ENCODE results near the gene IRS2. TPM values are rescaled to one million over a fixed set of nuclear protein-coding genes. Genes with fewer than 3 reads are reported as not detected.

IRS2 gene
- total RNA-seq, 2 donors from 2014 or later: 11.4 to 22.7 TPM

DNA sequence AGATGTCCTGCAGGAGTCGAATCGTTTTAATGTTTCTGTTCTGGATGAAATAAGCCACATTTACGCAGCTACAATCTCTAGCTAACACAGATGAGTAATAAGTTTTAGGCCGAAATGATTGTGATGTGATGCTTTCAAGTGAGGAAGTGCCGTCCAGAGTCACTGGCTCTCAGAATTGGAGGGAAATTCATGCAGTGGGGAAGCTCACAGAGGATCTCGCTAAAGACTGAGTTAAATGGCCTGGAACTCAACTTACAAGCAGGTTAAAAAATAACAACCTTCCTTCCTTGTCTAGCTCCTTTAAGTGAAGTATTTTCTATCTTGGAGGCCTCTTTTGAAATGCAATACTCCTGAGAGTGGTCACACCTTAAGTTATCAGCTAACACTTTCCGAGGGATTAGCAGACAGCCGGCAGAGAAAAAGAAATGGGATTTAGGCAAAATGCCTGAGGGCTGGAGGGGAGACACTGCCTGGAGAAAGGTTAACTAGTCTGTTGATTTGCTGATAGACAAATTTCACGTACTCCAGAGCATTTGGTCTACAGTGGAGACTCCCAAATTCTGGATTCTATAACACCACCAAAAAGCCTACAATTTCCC is 74.2 kb downstream of the IRS2 start:
- Histone ChIP-seq H3K4me1 (no peaks in the 10 kb centered on the region), H3K27me3 (no peaks in the 10 kb centered on the region), H3K27ac (no peak overlapping the region), H3K4me3 (no peak overlapping the region), H3K36me3 (replicated peaks in 1 of 2; ENCODE audit: insufficient read depth in 1 of 2, low read depth in 2 of 2) (no peaks in the 10 kb centered on the region), H3K9me3 (no peaks in the 10 kb centered on the region)
- WGBS, 2 donors: 51 to 56% methylated on average over 9 of the region's 9 CpGs
- ATAC-seq (no peak), DNase-seq (no peak)
- TF ChIP-seq CTCF (IDR thresholded peaks at IDR 0.05) (no peak), POLR2A (IDR thresholded peaks at IDR 0.05) (no peak)
- intact Hi-C loops (cut with DNase I): no loop called here

DNA sequence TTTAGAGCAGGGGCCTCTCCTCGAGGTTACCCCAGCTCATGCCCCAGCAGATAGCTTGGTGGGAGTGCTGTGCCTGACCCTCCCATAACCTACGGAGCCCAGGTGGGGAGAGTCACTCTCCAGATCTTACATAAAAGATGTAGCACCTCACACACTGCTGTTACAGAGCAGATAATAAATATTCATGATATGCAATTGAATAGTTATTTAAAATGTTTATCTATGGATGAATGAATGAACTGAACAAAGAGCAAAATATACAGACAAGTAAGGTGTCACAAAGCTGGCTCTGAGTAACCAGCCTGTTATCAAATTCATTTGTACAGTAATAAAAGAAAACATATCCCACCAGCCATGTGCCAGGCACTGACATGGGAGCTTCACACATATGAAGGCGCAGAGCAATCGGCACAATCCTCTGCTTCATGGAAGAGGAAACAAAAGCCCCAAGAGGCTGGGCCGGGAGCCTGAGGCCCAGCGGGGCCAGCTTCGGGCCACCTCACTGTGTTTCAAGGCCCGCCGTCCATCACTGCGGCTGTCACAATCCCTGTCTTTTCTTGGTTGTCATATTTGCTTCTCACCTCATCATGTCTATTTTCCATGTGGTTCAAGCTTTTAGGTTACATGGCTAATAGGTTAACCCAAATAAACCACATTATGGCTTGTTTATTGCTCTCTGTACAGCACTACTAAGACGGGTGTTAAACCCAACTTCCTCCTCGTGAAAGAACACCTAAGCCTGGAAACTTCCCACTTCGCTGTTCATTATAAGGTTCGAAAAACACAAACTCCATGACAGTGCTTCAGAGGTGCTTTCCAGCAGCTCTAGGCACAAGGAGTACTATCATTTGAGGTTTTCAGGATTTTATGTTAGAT is 78.4 kb downstream of the IRS2 start:
- 73 to 78% methylated on average over 14 of the region's 14 CpGs for WGBS, 2 donors
- Histone ChIP-seq H3K4me1 (no peaks in the 10 kb centered on the region), H3K4me3 (no peak overlapping the region), H3K36me3 (replicated peaks in 1 of 2; ENCODE audit: insufficient read depth in 1 of 2, low read depth in 2 of 2) (no peaks in the 10 kb centered on the region), H3K9me3 (no peaks in the 10 kb centered on the region), H3K27ac (no peak overlapping the region), H3K27me3 (peaks cover 0 to 5% of the 10 kb centered on the region in 2 donors)
- intact Hi-C loops (cut with DNase I): no loop called here
- DNase-seq (no peak), ATAC-seq (no peak)
- TF ChIP-seq CTCF (IDR thresholded peaks at IDR 0.05): no peak
- no peak for TF ChIP-seq POLR2A (IDR thresholded peaks at IDR 0.05)

DNA sequence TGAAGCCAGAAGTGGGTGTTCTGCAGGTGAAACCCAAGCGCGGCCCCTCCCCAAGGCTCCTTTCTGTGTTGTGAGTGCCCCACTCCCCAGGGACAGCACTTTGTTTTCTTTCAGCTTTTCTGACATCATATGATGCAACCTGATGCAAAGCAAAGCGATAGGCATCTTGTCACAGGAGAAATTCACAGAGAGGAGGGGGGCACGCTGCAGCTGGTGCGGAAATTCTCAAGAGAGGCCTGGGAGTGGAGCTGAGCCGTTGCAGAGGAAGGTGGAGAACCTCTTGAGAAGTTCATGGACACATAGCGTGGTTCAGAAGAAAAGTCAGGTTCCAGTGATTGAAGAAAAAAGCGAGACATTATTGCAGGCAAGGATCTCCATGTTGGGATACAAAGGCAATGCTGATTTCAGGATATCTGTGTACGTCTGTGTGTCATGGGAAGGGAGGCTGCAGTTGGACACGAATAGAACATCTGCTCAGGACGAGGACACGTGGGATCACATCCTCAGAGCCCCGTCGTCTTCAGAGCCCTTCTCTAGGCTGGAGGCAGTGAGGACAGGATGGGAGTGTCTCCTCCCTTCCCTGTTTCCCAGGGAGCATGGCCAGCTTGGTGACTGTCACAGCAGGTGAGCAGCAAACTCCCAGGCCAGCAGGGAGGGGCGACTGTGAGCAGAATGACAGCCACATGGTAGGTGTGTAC is 79.2 kb downstream of the IRS2 start:
- no peak overlapping the region for H3K27ac ChIP-seq
- H3K4me1 ChIP-seq: no peaks in the 10 kb centered on the region
- ATAC-seq (no peak), DNase-seq (no peak)
- 71 to 82% methylated on average over 15 of the region's 15 CpGs for WGBS, 2 donors
- TF ChIP-seq POLR2A (IDR thresholded peaks at IDR 0.05) (no peak), CTCF (IDR thresholded peaks at IDR 0.05) (no peak)
- no peaks in the 10 kb centered on the region for H3K36me3 ChIP-seq (replicated peaks in 1 of 2; ENCODE audit: insufficient read depth in 1 of 2, low read depth in 2 of 2)
- intact Hi-C loops (cut with DNase I): no loop called here
- peaks cover 0 to 5% of the 10 kb centered on the region in 2 donors for H3K27me3 ChIP-seq
- H3K9me3 ChIP-seq: no peaks in the 10 kb centered on the region
- no peak overlapping the region for H3K4me3 ChIP-seq

GRCh38 chr13:109706015-109706715 is 80.2 kb downstream of the IRS2 start:
- no peak overlapping the region for H3K27ac ChIP-seq
- DNase-seq (no peak), ATAC-seq (no peak)
- H3K9me3 ChIP-seq: no peaks in the 10 kb centered on the region
- H3K36me3 ChIP-seq (replicated peaks in 1 of 2; ENCODE audit: insufficient read depth in 1 of 2, low read depth in 2 of 2): no peaks in the 10 kb centered on the region
- TF ChIP-seq POLR2A (IDR thresholded peaks at IDR 0.05): no peak
- TF ChIP-seq CTCF (IDR thresholded peaks at IDR 0.05): no peak
- WGBS, 2 donors: 65 to 84% methylated on average over 12 of the region's 12 CpGs
- H3K27me3 ChIP-seq: peaks cover 0 to 5% of the 10 kb centered on the region in 2 donors
- intact Hi-C loops (cut with DNase I): no loop called here
- no peaks in the 10 kb centered on the region for H3K4me1 ChIP-seq
- H3K4me3 ChIP-seq: no peak overlapping the region

Data from body of pancreas (tissue), 4 donors.